GM18861 (cell line): Measurements from ENCODE around the gene PNPLA7.
"Not testable (repeated sequence)": the region's sequence is repeated elsewhere in the genome, so short reads cannot be mapped to it uniquely, and the experiment has no call there.

Experiments used
- ATAC-seq: cut with Tn5 transposase; IDR thresholded peaks from one replicate; pipeline ENCODE4 v1.9.1; 2021; ENCODE audit not compliant: unreplicated experiment

Gene PNPLA7

GRCh38 chr9:137550231-137550621, at the start of gene PNPLA7:
Gene PNPLA7 (minus strand): TSS chr9:137550402. CDS start chr9:137550197, 205 bp downstream.
- no peak for ATAC-seq

GRCh38 chr9:137598943-137599342, 48.7 kb upstream of the PNPLA7 start:
- ATAC-seq, result no peak

- not testable (repeated sequence) for ATAC-seq
Measured at GRCh38 chr9:137596577-137596976, 46.4 kb upstream of the PNPLA7 start.

GRCh38 chr9:137593176-137593575, 43.0 kb upstream of the PNPLA7 start:
- no peak for ATAC-seq

GRCh38 chr9:137592767-137593166, 42.6 kb upstream of the PNPLA7 start:
- no peak for ATAC-seq

GRCh38 chr9:137590469-137591383, 40.5 kb upstream of the PNPLA7 start, which contains the start of gene ZMYND19:
Gene ZMYND19 (minus strand): TSS chr9:137590512. CDS start chr9:137590263, 249 bp downstream.
- peak; percentile 61 for ATAC-seq

GRCh38 chr9:137590123-137590468, 39.9 kb upstream of the PNPLA7 start:
- peak; percentile 16 for ATAC-seq

GRCh38 chr9:137589441-137590122, 39.4 kb upstream of the PNPLA7 start:
- ATAC-seq, result peak; percentile 19

GRCh38 chr9:137588891-137589290, 38.7 kb upstream of the PNPLA7 start:
- ATAC-seq, result no peak

- ATAC-seq, result no peak
Measured at GRCh38 chr9:137588311-137588710, 38.1 kb upstream of the PNPLA7 start.

GRCh38 chr9:137586854-137587253, 36.7 kb upstream of the PNPLA7 start:
- ATAC-seq, result no peak

- no peak for ATAC-seq
Measured at GRCh38 chr9:137583957-137584356, 33.8 kb upstream of the PNPLA7 start.

GRCh38 chr9:137583347-137583746, 33.1 kb upstream of the PNPLA7 start:
- ATAC-seq, result no peak

GRCh38 chr9:137582286-137582860, 32.2 kb upstream of the PNPLA7 start:
- ATAC-seq, result no peak

GRCh38 chr9:137581361-137582285, 31.4 kb upstream of the PNPLA7 start:
- ATAC-seq, result no peak

GRCh38 chr9:137580954-137581322, 30.7 kb upstream of the PNPLA7 start:
- no peak for ATAC-seq

GRCh38 chr9:137580209-137580953, 30.2 kb upstream of the PNPLA7 start:
- no peak for ATAC-seq

- ATAC-seq, result no peak
Measured at GRCh38 chr9:137579259-137579604, 29.0 kb upstream of the PNPLA7 start.

GRCh38 chr9:137578518-137579258, 28.5 kb upstream of the PNPLA7 start, which contains the start of gene DPH7:
Gene DPH7 (minus strand): TSS chr9:137578925. CDS start chr9:137578777, 148 bp downstream.
- peak; percentile 78 for ATAC-seq
